GM19397 (cell line): ENCODE results near the gene SPTBN2.

Experiments
- ATAC-seq: cut with Tn5 transposase; IDR thresholded peaks from one replicate; pipeline ENCODE4 v1.9.1; 2021; ENCODE audit warnings: mild to moderate bottlenecking, moderate library complexity; ENCODE audit not compliant: unreplicated experiment

Gene SPTBN2

DNA sequence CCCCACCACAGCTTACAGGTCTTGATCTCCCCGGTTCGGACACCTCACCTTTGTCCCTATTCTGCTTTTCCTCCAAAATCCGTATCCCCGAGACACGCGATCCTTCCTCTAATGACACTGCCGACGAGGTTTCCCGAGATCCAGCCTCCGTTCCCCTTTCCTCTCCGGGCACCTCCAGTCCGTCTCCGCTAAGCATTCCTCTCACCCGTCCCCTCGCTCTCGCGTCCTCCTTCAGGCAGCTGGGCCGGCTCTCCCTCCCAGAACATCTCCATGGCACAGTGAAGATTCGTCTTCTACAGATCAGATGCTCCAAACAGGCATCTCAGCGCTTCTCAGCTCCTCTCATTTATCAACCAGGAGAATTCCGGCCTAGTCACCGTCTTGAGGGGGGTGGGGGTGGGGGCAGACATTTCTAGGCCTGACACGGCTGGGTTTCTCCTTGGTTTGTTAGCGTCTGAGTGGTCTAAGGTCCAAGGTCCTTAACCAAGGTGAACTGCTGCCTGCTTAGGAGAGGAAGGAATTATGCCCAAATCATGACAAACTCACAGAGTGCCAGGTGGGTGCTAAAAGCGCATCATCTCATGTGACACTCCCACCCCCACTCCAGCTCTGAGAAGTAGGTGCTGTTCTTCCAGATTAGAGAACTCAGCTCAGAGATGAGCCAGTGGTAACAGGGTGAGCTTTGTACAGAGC lies at the start of gene SPTBN2:
TSS of gene SPTBN2 (minus strand) at position 524 of the 693 bp plus-strand sequence. CDS start 7,976 bp downstream, outside the sequence.
- no peak for ATAC-seq

DNA sequence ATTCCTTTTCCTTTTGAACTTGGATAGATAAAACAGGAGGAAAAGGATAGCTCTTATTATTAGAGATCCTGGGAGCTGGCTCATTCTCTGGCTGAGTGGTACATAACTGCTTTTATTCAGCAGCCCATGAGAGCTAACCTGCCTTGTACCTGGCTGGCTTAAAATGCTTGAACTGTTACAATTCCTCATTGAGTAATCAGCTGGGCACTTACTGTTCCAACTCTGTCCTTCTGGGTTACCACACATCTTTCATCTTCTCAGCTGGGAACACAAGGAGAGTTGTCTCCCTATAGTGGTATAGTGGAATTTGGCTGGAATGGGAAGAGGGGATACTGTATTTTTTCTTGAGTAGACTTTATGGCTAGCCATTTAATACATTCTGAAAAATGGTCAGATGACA lies 39.8 kb upstream of the SPTBN2 start:
- no peak for ATAC-seq

DNA sequence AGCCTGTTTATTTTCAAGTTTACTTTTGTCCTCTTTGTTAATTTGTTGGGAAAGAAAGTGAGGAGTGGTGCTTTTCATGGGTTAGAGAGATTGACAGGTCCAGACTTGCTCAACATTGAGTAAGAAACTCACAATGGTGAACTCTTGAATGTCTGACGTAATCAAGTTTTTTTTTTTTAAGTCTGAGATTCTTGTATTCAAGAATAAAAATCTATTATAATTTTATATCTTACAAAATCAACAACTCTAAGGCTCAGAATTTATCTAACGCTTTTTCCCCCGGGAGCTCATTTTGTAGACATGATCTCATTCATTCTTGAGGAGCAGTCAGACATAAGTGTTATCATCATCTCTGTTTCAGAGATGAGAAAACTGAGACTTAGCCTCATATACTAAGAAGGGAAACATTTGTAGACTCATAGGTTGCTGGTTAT lies 39.1 kb upstream of the SPTBN2 start:
- no peak for ATAC-seq

DNA sequence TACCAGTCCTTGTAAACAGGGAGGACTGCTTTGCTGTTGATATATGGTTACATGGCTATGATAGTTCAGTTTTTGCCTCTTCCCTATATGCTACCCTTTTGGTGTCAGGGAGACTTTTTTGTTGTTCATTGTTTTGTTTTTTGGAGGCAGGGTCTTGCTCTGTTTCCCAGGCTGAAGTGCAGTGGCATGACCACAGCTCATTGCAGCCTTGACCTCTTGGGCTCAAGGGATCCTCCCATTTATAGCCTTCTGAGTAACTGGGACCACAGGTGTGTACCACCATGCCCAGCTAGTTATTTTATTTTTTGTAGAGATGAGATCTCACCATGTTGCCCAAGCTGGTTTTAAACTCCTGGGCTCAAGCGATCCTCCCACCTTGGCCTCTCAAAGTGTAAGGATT lies 38.6 kb upstream of the SPTBN2 start:
- ATAC-seq, result no peak

DNA sequence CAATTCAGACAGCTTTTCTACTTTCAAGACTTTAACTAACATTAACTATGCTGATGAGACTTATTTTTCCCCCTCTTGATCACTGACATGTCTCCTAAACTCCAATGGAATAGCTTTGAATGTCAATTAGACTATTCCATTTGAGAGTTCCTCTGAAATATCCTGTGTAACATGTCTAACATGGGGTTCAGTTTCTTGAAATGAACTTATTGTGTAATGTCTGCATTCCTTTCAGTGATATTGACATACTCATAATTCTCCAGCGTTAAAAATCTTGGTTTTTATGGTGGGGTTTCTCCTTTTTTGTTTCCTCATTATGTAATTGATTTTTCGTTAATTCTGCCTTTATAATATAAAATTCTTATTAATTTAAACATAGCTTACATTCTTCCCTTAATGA lies 37.7 kb upstream of the SPTBN2 start:
- no peak for ATAC-seq

DNA sequence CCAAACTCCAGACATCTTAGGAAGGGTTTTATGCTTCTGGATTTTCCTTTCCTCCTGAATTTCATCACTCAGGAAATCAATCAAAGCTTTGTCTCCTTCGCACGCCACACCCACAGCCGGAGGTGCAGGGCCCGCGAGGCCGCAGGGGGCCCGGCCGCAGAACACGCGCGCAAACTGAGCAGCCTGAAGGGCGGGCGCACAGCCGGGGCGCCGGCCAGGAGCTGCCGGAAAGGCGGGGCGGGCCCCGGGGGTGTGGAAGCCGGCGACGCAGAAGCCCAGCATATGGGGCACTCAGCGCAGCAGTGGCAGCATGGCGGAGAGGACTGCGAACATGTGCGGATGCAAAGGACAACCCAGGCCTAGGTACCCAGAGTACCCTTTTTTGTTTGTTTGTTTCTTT lies 33.1 kb upstream of the SPTBN2 start:
- ATAC-seq, result no peak

DNA sequence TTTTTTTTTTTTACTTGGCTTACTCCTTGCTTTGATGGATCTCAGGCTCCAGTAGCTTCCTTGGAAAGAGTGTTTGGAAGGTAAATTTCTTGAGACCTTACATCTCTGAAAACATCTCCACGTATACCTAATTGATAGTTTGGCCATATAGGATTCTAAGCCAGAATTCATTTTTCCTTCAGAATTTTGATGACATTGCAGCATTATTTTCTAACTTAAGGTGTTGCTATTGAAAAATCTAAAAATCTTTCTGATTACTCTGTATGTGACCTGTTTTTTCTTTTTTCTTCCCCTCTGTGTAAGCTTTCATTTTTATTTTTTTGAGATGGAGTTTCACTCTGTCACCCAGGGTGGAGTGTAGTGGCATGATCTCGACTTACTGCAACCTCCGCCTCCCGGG lies 23.1 kb upstream of the SPTBN2 start:
- no peak for ATAC-seq

DNA sequence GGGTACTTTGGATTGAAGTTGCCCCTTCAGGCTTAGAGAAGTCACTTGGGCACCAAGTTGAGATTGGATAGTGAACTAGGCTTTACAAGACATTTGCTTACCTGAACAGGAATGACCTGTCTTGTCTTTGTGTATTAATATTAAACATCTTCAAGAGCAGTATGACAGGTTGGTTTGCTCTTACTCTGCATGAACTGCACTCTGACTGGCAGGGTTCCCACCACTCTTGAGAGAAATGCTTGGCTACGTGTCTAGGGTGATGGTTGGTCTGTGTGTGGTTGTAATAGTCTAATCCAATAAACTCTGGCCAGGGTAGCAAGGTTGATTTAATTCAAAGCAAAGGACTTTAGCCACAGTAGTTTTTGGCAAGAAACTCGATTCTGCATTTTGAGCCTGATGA lies 20.1 kb upstream of the SPTBN2 start:
- no peak for ATAC-seq

DNA sequence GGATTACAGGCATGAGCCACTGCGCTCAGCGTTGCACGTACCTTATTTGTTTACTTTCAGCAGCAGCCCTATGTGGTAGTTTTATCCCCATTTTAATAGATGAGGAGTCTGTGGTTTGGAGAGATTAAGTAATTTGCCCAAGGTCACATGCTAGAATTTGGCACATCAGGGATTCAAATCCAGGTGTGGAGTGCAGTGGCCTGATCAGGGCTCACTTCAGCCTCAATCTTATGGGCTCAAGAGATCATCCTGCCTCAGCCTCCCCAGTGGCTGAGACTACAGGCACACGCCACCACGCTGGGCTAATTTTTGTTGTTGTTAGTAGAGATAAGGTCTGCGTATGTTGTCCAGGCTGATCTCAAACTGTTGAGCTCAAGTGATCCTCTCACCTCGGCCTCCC lies 18.5 kb upstream of the SPTBN2 start:
- ATAC-seq, result no peak

DNA sequence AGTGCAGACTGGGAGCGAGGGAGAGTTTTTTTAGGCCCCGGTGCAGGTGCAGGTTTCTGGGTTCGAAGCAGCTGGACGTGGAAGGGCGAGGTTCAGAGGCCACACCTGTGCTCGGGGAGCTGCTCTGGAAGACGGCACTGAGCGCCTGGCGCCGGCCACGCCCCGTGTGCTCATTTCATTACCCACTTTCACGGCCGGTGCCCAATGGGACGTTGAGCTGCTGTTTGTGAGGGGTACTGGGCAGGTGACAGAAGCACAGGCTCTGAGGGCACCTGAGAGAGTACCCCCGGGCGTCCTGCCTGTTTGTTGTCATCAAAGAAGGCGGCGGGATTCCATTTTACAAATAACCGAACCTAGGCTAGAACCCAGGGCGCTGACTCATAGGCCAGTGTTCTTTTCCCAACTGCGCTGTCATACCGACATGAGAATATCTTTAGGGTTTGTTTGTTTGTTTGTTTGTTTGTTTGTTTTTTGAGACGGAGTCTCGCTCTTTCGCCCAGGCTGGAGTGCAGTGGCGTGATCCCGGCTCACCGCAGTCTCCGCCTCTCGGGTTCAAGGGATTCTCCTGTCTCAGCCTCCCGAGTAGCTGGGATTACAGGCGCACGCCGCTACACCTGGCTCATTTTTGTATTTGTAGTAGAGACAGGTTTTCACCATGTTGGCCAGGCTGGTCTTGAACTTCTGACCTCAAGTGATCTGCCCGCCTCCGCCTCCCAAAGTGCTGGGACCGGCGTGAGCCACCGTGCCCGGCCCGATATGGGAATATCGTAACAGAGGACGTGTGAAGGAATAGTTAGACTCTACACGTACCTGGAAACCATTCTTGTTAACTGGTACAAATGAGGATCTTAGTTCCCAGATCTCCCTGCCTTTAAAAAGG lies 16.6 kb upstream of the SPTBN2 start:
- ATAC-seq, result no peak

DNA sequence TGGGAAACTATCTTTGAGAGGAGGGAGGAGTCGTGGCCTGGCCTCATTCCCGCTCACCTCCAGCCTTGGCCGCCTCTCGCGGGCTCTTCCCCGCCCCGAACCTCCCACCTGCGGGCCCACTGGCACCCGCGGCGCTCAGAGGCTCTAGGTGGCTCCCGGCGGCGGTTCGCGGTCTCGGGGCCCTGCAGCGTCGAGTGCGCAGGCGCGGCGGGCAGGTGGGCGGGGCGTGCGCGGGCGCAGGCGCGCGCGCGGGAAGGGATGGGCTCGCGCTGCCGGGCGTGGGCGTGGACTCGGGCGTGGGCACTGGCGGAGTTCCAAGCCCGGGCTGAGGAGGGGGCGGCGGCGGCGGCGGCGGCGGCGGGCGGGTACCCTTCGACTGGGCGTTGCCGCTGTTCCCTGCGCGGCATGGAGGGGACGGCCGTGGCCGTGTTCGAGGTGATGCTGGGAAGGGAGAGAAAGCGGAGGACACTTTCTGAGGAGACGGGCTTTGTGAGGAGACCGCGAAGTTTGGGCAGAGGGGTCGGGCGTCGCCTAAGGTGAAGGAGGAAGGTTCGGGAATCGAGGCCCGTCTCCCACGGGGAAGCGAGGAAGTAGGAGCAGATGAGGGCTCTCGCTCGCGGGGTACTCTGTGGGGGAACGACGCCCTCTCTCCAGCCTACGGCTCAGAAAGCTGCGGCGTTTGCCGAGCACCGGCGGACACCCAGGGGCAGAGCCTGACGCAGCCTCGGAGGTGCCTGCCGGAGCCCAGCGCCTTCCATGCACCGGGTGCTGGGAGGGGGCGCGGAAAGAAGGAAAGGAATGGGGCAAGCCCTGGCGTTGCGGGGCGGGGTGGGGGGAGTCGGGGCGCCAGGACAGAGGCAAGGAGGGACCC lies 15.7 kb upstream of the SPTBN2 start:
- ATAC-seq, result peak; percentile 87

DNA sequence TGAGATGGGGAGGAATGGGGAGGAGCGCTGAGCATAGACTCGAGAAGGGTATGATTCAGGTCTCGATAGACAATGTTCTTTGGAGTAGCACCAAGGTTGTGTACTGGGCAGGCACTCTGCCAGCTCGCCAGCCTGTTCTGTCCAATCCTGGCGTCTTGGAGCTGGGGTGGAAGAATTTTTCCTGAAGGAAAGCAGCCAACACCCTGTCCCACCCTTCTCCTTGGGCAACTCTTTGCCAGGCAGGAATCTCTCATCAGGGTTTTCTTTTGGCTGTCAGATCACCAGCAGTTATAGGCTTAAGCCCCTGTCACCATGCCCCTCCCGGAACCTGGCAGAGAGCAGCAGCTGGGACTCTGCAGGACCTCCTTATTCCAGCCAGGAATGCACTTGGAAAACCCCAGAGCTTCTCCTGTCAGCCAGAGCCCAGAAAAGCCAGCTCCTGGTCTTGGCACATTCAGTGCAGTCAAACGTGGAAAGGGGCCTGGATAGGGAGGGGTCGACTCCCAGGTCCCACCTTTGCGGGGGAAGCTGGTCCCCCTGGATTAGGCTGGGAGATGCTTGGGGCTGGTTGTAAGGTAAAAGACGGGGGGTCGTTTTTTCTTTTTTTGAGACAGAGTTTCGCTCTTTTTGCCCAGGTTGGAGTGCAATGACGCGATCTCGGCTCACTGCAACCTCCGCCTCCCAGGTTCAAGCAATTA lies 14.4 kb upstream of the SPTBN2 start:
- ATAC-seq, result no peak

DNA sequence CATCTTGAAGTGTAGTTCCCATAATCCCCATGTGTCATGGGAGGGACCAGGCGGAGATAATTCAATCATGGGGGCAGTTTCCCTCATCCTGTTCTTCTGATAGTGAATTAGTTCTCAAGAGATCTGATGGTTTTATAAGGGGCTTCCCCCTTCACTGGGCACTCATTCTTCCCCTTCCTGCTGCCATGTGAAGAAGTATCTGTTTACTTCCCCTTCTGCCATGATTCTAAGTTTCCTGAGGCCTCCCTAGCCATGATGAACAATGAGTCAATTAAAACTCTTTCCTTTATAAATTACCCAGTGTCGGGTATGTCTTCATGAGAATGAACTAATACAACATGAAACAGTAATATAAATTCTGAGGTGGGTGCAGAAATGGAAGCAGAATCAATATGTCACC lies 12.1 kb upstream of the SPTBN2 start:
- ATAC-seq, result no peak

DNA sequence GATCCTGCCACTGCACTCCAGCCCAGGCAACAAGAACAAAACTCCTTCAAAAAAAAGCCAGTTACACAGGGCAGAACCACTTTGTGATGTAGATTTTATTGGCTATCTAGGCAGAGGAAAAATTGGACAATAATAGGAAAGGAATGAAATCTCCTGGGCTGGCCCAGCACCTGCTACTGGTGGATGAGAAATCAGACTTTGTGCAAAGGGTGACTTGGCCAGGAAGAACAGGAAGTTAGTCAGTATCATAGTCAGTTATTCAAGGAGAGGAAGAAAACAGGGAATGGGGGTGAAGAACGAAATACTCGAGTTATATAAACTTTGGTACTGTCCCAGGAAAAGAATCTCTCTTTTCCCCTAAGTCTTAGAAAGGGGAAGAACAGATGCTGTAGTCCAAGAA lies 11.0 kb upstream of the SPTBN2 start:
- ATAC-seq, result no peak

DNA sequence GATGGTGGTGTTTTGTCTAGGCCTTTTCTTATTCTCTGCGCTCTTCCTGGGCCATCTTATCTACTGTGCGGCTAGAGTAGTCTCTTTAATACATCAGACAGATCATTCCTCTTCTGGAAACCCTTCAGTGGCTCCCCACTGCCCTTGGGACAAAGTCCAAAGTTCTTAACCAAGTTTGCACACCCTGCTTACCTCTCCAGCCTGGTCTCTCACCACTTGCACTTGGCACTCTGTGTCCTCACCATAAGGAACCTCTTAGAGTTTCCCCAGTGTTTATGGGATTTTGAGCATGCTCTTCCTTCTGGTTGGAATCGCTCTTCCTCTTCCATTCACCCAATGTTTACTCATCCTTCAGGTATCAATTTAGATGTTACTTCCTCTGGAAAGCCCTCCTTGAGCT lies 5.2 kb upstream of the SPTBN2 start:
- no peak for ATAC-seq

DNA sequence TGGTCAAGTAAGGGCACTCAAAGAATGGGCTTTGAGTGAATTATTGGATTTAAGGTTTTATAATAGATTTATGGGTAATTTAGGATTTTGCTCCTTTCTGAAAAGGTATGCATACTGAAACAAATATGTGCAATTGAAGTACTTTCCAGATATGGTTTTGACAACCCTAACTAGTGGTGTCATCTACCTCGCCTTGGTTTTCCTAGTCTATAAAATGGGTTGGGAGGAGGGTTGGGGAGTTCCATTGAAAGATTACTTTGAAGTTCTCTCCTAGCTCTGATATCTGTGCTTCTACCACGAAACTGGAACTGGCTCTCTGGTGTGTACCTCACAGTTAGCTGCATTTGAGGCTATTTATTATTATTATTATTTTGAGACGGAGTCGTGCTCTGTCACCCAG lies 431 bp upstream of the SPTBN2 start:
- ATAC-seq, result no peak

DNA sequence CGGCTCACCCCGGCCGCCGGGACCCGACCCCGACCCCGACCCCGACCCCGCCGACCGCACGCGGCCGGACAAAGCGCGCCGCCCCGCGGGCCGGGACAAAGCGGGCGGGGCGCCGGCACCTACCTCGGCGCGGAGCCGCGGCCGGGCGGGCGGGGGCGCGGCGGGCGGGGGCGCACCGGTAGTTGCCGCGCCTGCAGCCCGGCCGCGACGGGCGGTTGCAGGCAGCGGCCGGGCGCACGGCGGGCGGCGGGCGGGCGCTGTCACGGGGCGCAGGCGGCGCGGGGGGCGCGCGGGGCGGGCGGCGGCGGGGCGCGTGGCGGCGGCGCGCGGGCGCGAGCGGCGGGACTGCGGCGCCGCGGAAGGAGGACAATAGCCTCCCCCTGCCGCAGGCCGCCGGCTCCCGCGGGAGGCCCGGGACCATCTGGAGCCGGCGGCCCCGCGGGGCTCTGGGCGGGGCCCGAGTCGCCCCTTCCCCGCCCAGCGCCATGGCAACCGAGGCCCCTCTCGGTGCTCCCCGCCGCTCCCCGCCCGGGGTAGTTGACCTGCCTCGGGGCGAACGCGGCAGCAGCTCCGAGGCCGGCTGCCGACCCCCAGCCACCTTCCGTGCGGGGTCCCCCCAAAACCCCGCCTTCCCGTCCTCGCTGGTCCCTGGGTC lies 851 bp downstream of the SPTBN2 start:
- ATAC-seq, result no peak

DNA sequence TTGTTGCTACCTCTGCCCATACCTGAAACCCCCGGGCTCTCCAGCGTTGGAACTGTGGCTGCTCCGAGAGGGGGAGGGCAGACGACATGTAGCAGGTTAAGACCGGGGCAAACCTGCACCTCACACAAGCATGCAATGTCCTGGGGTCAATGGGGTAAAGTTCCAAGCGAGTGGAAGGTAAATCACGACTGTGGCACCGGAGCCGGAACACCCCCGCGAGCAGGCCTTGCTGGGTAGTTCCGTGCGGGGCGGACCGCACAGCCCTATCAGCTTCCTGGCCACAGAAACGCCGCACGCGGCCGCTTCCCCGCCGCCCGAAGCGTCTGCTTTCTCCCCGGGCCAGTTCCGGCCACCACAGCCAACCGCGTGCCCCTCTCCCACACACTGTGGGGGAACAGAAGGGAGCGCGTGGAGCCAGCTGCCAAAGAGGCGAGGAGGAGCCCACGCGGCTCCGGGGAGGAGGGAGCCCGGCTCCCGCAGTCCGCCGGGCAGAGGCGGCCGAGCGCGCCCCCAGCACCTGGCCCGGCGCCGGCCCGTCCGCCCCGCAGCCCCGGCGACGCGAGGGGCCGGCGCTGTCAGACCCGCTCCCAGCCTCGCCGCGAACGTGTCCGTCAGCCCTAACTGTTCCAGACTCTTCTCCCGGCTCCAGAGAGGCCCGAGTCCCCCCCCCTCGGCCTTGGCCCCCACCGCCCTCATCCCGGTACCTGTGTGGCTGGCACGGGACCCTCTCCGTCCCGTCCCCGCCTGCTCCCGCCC lies 1.6 kb downstream of the SPTBN2 start:
- no peak for ATAC-seq

DNA sequence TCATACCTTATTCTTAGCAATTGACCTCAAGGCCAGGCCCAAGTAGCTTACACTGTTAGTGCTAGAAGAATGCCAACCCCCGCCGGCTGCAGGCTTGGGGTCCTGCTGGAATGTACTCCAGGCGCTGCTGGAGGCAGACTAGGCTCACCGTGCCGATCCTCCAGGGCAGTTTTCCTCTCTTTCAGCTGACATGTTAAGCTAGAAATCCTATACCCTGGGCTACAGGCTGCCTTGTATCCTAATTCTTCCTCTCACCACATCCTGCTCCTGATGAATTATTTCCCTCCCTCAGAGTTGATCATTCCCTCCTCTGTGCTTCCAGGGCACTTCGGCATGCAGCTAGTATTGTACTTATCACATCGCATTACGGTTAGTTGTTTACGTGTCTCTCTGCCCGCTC lies 3.4 kb downstream of the SPTBN2 start:
- ATAC-seq, result no peak

DNA sequence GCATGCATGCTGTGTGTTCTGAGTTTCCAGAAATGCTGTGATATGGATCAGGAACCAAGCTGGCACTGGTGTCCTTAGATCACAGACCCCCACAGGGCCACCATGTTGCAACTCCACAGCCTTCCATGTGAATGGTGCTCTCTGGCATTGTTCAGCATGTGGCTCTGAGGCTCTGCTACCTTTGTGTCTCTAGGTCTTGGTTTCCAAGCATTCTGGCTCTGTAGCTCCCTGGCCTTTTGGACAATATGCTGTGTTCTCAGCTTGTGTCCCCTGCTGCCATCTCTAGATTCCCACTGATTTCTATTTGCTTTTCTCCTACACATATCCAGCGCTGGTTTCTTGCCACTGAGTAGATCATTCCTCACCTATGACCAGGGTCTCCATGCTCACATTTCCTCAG lies 3.9 kb downstream of the SPTBN2 start:
- no peak for ATAC-seq
